Esophagus muscularis mucosa (tissue), 3 donors: ENCODE measurements around the gene POMT1.

Experiments
- CTCF ChIP-seq, 3 experiments: fragments of 200-600 bp in 2 of 3; fragments of 450-650 bp in 1 of 3; sonication (generic) in 2 of 3; IDR thresholded peaks; one replicate each; pipeline ENCODE4 v1.5.1; 2017 to 2019; ENCODE audit warnings: antibody characterized with exemption in 3 of 3, mild to moderate bottlenecking in 2 of 3, moderate library complexity in 1 of 3
- POLR2A ChIP-seq: fragments of 450-650 bp; IDR thresholded peaks from one replicate; pipeline ENCODE4 v1.6.1; 2017; ENCODE audit warnings: antibody characterized with exemption, moderate library complexity, mild to moderate bottlenecking, low read depth
- POLR2AphosphoS5 ChIP-seq, 2 donors: sonication (generic); formaldehyde crosslinking; IDR thresholded peaks; one replicate each; pipeline ENCODE4 v1.6.1; 2017; ENCODE audit warnings: antibody characterized with exemption in 2 of 2

DNA sequence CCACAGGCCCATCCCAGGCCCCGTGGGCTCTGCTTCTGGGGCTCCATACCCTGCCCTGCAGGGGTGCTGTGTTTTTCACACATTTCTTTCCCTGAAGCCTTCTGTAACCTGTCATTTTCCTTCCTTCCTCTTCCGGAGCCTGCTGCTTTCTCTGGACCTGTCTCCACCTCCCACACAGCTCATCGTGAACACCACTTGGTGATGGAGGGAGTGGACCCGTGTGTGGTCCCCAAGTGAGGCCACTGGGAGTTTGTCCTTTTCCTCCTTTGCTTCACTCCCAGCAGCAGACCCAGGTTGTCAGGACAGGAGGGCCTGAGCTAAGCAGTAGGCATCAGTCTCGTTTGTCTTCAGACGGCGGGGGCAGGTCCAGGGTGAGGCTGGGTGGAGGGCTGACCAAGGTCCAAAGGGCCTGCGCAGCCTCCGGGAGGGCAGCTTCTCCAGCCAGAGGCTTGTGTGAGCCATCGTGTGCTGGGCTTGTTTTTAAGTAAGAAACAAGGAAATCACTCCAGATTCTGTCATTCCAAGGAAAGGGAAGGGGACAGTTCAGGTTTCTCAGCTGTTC lies 5.8 kb upstream of the POMT1 start:
- TF ChIP-seq CTCF (IDR thresholded peaks at IDR 0.05): no peak
- TF ChIP-seq POLR2A: no peak
- no peak for TF ChIP-seq POLR2AphosphoS5 (IDR thresholded peaks at IDR 0.05)
